HG03097 (cell line): ENCODE results near the gene HACD4.

Experiments
- ATAC-seq: cut with Tn5 transposase; IDR thresholded peaks from one replicate; pipeline ENCODE4 v1.9.1; 2021; ENCODE audit not compliant: unreplicated experiment, low FRiP score

HACD4 gene

GRCh38 chr9:21031091-21031807, at the start of gene HACD4:
HACD4 (minus strand) TSS chr9:21031640; CDS start chr9:21031590, 50 bp downstream.
- peak; percentile 54 for ATAC-seq

GRCh38 chr9:21080793-21081192, 49.4 kb upstream of the HACD4 start:
- ATAC-seq, result no peak

- no peak for ATAC-seq
Observed at GRCh38 chr9:21078702-21079101, 47.3 kb upstream of the HACD4 start.

- ATAC-seq, result no peak
Observed at GRCh38 chr9:21077781-21078180, 46.3 kb upstream of the HACD4 start, which contains the start of gene IFNB1. IFNB1 (minus strand) TSS chr9:21077942; CDS start chr9:21077869, 73 bp downstream.

GRCh38 chr9:21075484-21075883, 44.0 kb upstream of the HACD4 start:
- no peak for ATAC-seq

GRCh38 chr9:21070906-21071305, 39.5 kb upstream of the HACD4 start:
- no peak for ATAC-seq

- no peak for ATAC-seq
Observed at GRCh38 chr9:21070171-21070571, 38.7 kb upstream of the HACD4 start.

- ATAC-seq, result peak; percentile 74
Observed at GRCh38 chr9:21060919-21061561, 29.6 kb upstream of the HACD4 start.

- ATAC-seq, result no peak
Observed at GRCh38 chr9:21056931-21057330, 25.5 kb upstream of the HACD4 start.

- no peak for ATAC-seq
Observed at GRCh38 chr9:21053851-21054250, 22.4 kb upstream of the HACD4 start.

GRCh38 chr9:21047281-21047691, 15.8 kb upstream of the HACD4 start:
- no peak for ATAC-seq

GRCh38 chr9:21043841-21044240, 12.4 kb upstream of the HACD4 start:
- ATAC-seq, result no peak

- ATAC-seq, result no peak
Observed at GRCh38 chr9:21042466-21042865, 11.0 kb upstream of the HACD4 start.

- ATAC-seq, result no peak
Observed at GRCh38 chr9:21039302-21039701, 7.9 kb upstream of the HACD4 start.

GRCh38 chr9:21037278-21037677, 5.8 kb upstream of the HACD4 start:
- ATAC-seq, result no peak

GRCh38 chr9:21031808-21032183, 356 bp upstream of the HACD4 start:
- no peak for ATAC-seq

GRCh38 chr9:21030389-21031035, 928 bp downstream of the HACD4 start:
- peak; percentile 75 for ATAC-seq

GRCh38 chr9:21029661-21030060, 1.8 kb downstream of the HACD4 start:
- ATAC-seq, result no peak

GRCh38 chr9:21028466-21028865, 3.0 kb downstream of the HACD4 start:
- no peak for ATAC-seq

- no peak for ATAC-seq
Observed at GRCh38 chr9:21027295-21027694, 4.1 kb downstream of the HACD4 start.

- no peak for ATAC-seq
Observed at GRCh38 chr9:21023861-21024260, 7.6 kb downstream of the HACD4 start.

- ATAC-seq, result no peak
Observed at GRCh38 chr9:21018177-21018576, 13.3 kb downstream of the HACD4 start.
